ENCODE data around the gene BEGAIN. TPM values are rescaled to one million over a fixed set of nuclear protein-coding genes. Genes with fewer than 3 reads are reported as not detected.

BEGAIN gene
- total RNA-seq, 4 donors from 2014 or later = 0.68 to 2.8 (median 1.1) TPM

GRCh38 chr14:100533656-100534485 is 53.3 kb downstream of the BEGAIN start:
- peaks cover 11% of the 10 kb centered on the region for H3K4me1 ChIP-seq
- peak; percentile 64 to 78 for DNase-seq (ENCODE audit: low spot score in 2 of 2)
- WGBS = 50% methylated on average over 9 of the region's 17 CpGs
- H3K36me3 ChIP-seq = peaks cover 9% of the 10 kb centered on the region
- TF ChIP-seq POLR2A (IDR thresholded peaks at IDR 0.05) = no peak
- TF ChIP-seq EP300 (IDR thresholded peaks at IDR 0.05) = no peak
- TF ChIP-seq POLR2AphosphoS5 (IDR thresholded peaks at IDR 0.05) = no peak
- no peak for TF ChIP-seq CTCF (IDR thresholded peaks at IDR 0.05)
- no peaks in the 10 kb centered on the region for H3K27me3 ChIP-seq
- no peaks in the 10 kb centered on the region for H3K9me3 ChIP-seq
- H3K27ac ChIP-seq = no peak overlapping the region
- H3K4me3 ChIP-seq = no peak overlapping the region

- H3K4me3 ChIP-seq = no peak overlapping the region
These were observed 54.1 kb downstream of the BEGAIN start for GRCh38 chr14:100532906-100533655.

GRCh38 chr14:100532154-100532861 is 54.9 kb downstream of the BEGAIN start:
- WGBS = 81% methylated on average over 8 of the region's 12 CpGs
- H3K27me3 ChIP-seq = no peaks in the 10 kb centered on the region
- DNase-seq (ENCODE audit: low spot score in 2 of 2) = peak; percentile 27 to 61

More at GRCh38 chr14:100532906-100533655, 54.1 kb downstream of the BEGAIN start:
- Histone ChIP-seq H3K27me3 (no peaks in the 10 kb centered on the region), H3K27ac (no peak overlapping the region), H3K9me3 (no peaks in the 10 kb centered on the region), H3K4me1 (peaks cover 11% of the 10 kb centered on the region), H3K36me3 (peaks cover 9% of the 10 kb centered on the region)
- 47% methylated on average over 11 of the region's 11 CpGs for WGBS
- TF ChIP-seq EP300 (IDR thresholded peaks at IDR 0.05) (no peak), POLR2AphosphoS5 (IDR thresholded peaks at IDR 0.05) (no peak), CTCF (IDR thresholded peaks at IDR 0.05) (no peak)
- peak in 1 of 2 donors; percentile 46 for DNase-seq (ENCODE audit: low spot score in 2 of 2)

GRCh38 chr14:100531152-100532121 is 55.8 kb downstream of the BEGAIN start:
- DNase-seq (ENCODE audit: low spot score in 2 of 2) = peak; percentile 46 to 75

More at GRCh38 chr14:100532154-100532861, 54.9 kb downstream of the BEGAIN start:
- Histone ChIP-seq H3K27ac (no peak overlapping the region), H3K4me1 (peaks cover 11% of the 10 kb centered on the region), H3K4me3 (no peak overlapping the region), H3K9me3 (no peaks in the 10 kb centered on the region), H3K36me3 (peaks cover 9% of the 10 kb centered on the region)
- TF ChIP-seq POLR2A (IDR thresholded peaks at IDR 0.05) (no peak), POLR2AphosphoS5 (IDR thresholded peaks at IDR 0.05) (no peak), EP300 (IDR thresholded peaks at IDR 0.05) (no peak), CTCF (IDR thresholded peaks at IDR 0.05) (no peak)

More at GRCh38 chr14:100531152-100532121, 55.8 kb downstream of the BEGAIN start:
- Histone ChIP-seq H3K27ac (no peak overlapping the region), H3K4me3 (no peak overlapping the region), H3K36me3 (peaks cover 17% of the 10 kb centered on the region), H3K9me3 (no peaks in the 10 kb centered on the region), H3K27me3 (no peaks in the 10 kb centered on the region), H3K4me1 (peaks cover 11% of the 10 kb centered on the region)
- WGBS = 98% methylated on average over 16 of the region's 16 CpGs
- TF ChIP-seq EP300 (IDR thresholded peaks at IDR 0.05) (no peak), POLR2AphosphoS5 (IDR thresholded peaks at IDR 0.05) (no peak), CTCF (IDR thresholded peaks at IDR 0.05) (no peak), POLR2A (IDR thresholded peaks at IDR 0.05) (no peak)

All from suprapubic skin (tissue), 4 donors.